SK-N-MC (cell line): ENCODE data around the gene MRPL11.
A peak's percentile ranks its signal among the peaks of the same experiment; 100 is the strongest.

Source experiments
- EZH2 ChIP-seq: fragments of 200-600 bp; sonication (generic); IDR thresholded peaks from one replicate; pipeline ENCODE4 v1.6.1; 2017; ENCODE audit warnings: antibody characterized with exemption
- POLR2AphosphoS5 ChIP-seq: IDR thresholded peaks from 2 replicates; pipeline ENCODE4 v1.6.1; 2012; ENCODE audit warnings: mild to moderate bottlenecking, low read depth, low read length, borderline replicate concordance

DNA sequence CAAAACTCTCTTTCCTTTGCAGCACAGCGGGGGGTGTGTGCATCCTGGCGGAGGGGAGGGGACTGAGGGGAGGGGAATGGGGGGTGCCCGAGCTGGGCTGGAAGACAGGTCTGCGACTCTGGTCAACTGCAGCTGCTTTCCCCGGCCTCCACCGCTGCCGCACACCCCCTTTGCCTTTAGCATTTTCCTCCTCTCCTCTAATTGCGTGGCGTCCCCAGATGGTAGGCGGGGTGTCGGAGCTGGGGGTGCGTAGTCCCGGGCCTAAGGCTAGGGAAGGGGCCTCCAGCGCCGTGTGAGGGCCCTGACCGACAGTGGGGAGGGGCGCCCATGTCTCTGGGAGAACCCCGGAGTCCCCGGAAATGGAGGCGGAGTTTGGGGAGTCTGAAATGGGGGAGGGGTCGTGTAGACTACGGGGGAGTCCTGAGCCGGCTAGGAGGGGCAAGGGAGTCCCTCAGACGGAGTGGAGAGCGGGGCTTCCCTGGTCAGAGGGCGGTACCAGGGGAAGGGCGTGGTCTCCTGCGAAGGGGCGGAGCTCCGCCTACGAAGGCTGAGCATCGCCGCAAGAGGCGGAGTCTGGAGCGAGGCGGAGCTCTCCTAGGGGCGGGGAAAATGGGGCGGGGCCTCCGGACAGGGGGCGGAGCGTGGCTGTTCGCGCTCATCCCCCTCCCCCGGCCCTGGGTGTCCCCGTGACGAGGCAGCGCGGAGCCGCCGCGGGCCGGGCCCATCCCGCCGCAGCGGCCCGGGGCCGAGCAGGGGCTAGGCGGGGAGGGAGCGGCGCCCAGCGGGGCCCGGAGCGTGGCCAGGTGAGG lies 27.8 kb upstream of the MRPL11 start, which contains the start of gene PELI3:
- TF ChIP-seq POLR2AphosphoS5: peak; percentile 62
- no peak for TF ChIP-seq EZH2
